Loucy (cell line): Measurements from ENCODE around the gene SNX5.

Source experiments
- H2AFZ ChIP-seq: fragments of 200-600 bp; sonication (generic); 2 replicates; pipeline ENCODE4 v1.6.0; 2016; ENCODE audit warnings: antibody characterized with exemption, mild to moderate bottlenecking, low read length, moderate library complexity
- H3F3A ChIP-seq: fragments of 200-600 bp; 2 replicates; pipeline ENCODE4 v1.6.0; 2016; ENCODE audit warnings: antibody characterized with exemption, low read depth, mild to moderate bottlenecking
- H3K27me3 ChIP-seq: fragments of 200-600 bp; sonication (generic); 2 replicates; pipeline ENCODE4 v1.6.1; 2014; ENCODE audit warnings: low read length, mild to moderate bottlenecking; ENCODE audit not compliant: insufficient read depth, poor library complexity, severe bottlenecking
- H3K36me3 ChIP-seq: fragments of 200-600 bp; sonication (generic); 2 replicates; pipeline ENCODE4 v1.6.1; 2016; ENCODE audit warnings: low read length; ENCODE audit not compliant: insufficient read depth
- H3K4me1 ChIP-seq: fragments of 200-600 bp; sonication (generic); 2 replicates; pipeline ENCODE4 v1.5.1; 2014; ENCODE audit warnings: low read length, mild to moderate bottlenecking; ENCODE audit not compliant: insufficient read depth, poor library complexity, severe bottlenecking
- H3K4me2 ChIP-seq: fragments of 200-600 bp; sonication (generic); 2 replicates; pipeline ENCODE4 v1.6.0; 2014; ENCODE audit warnings: antibody characterized with exemption, low read length, low read depth, mild to moderate bottlenecking; ENCODE audit not compliant: poor library complexity, severe bottlenecking
- H3K4me3 ChIP-seq: fragments of 200-600 bp; sonication (generic); 2 replicates; pipeline ENCODE4 v1.5.1; 2014; ENCODE audit warnings: low read length, mild to moderate bottlenecking, mixed read lengths; ENCODE audit not compliant: poor library complexity, severe bottlenecking
- H3K79me2 ChIP-seq: fragments of 200-600 bp; sonication (generic); 2 replicates; pipeline ENCODE4 v1.6.1; 2014; ENCODE audit warnings: low read length; ENCODE audit not compliant: insufficient read depth
- H3K9ac ChIP-seq: fragments of 200-600 bp; sonication (generic); 2 replicates; pipeline ENCODE4 v1.6.0; 2014; ENCODE audit warnings: mild to moderate bottlenecking, low read depth, low read length, moderate library complexity; ENCODE audit not compliant: poor library complexity, severe bottlenecking
- H3K9me2 ChIP-seq: fragments of 200-600 bp; sonication (generic); replicated peaks from 2 replicates; pipeline ENCODE4 v1.6.1; 2016; ENCODE audit warnings: low read depth, low read length, mixed read lengths
- H3K9me3 ChIP-seq: fragments of 200-600 bp; sonication (generic); 2 replicates; pipeline ENCODE4 v1.6.1; 2014; ENCODE audit warnings: mild to moderate bottlenecking, antibody characterized with exemption, low read length, low read depth; ENCODE audit not compliant: insufficient read depth
- H4K20me1 ChIP-seq: fragments of 200-600 bp; sonication (generic); 2 replicates; pipeline ENCODE4 v1.6.0; 2014; ENCODE audit warnings: antibody characterized with exemption, low read length, mild to moderate bottlenecking; ENCODE audit not compliant: insufficient read depth, poor library complexity, severe bottlenecking
- CTCF ChIP-seq: fragments of 200-600 bp; sonication (generic); conservative IDR thresholded peaks from 2 replicates; pipeline ENCODE4 v1.5.1; 2014; ENCODE audit warnings: mild to moderate bottlenecking, antibody characterized with exemption, low read length
- EZH2phosphoT487 ChIP-seq: fragments of 200-600 bp; IDR thresholded peaks from 2 replicates; pipeline ENCODE4 v1.6.1; 2018; ENCODE audit warnings: antibody characterized with exemption, mild to moderate bottlenecking, moderate library complexity, borderline replicate concordance

The SNX5 gene

GRCh38 chr20:17936286-17936760 is 32.3 kb downstream of the SNX5 start:
- peaks cover 4% of the 10 kb centered on the region; the same call in 1 of the 2 replicates for H3F3A ChIP-seq
- H3K36me3 ChIP-seq: peaks cover 11% of the 10 kb centered on the region; the same call in 1 of the 2 replicates
- no peaks in the 10 kb centered on the region for H3K27me3 ChIP-seq
- no peak overlapping the region for H2AFZ ChIP-seq
- no peak overlapping the region for H3K4me2 ChIP-seq
- no peak overlapping the region for H3K4me3 ChIP-seq
- no peak for TF ChIP-seq CTCF
- TF ChIP-seq EZH2phosphoT487: no peak
- H3K4me1 ChIP-seq: peaks cover 21% of the 10 kb centered on the region
- no peaks in the 10 kb centered on the region for H3K9me3 ChIP-seq
- H3K79me2 ChIP-seq: no peaks in the 10 kb centered on the region
- H3K9me2 ChIP-seq: no peaks in the 10 kb centered on the region
- peaks cover 2% of the 10 kb centered on the region for H4K20me1 ChIP-seq
- no peak overlapping the region for H3K9ac ChIP-seq

- H3K79me2 ChIP-seq: no peaks in the 10 kb centered on the region
- H3F3A ChIP-seq: peaks cover 1% of the 10 kb centered on the region; the same call in 1 of the 2 replicates
- H4K20me1 ChIP-seq: no peaks in the 10 kb centered on the region
- TF ChIP-seq EZH2phosphoT487: no peak
- no peak for TF ChIP-seq CTCF
- no peak overlapping the region for H3K4me3 ChIP-seq
- no peak overlapping the region for H3K4me2 ChIP-seq
- H3K9ac ChIP-seq: no peak overlapping the region
- H3K4me1 ChIP-seq: peaks cover 21% of the 10 kb centered on the region
- no peaks in the 10 kb centered on the region for H3K9me2 ChIP-seq
- no peaks in the 10 kb centered on the region for H3K27me3 ChIP-seq
- H3K9me3 ChIP-seq: no peaks in the 10 kb centered on the region
- no peak overlapping the region for H2AFZ ChIP-seq
- peaks cover 5% of the 10 kb centered on the region; the same call in 1 of the 2 replicates for H3K36me3 ChIP-seq
Measured at GRCh38 chr20:17935761-17936160, 32.8 kb downstream of the SNX5 start.

GRCh38 chr20:17935186-17935585 is 33.4 kb downstream of the SNX5 start:
- no peak overlapping the region for H3K9ac ChIP-seq
- no peaks in the 10 kb centered on the region for H4K20me1 ChIP-seq
- no peaks in the 10 kb centered on the region; the same call in 1 of the 2 replicates for H3F3A ChIP-seq
- no peak overlapping the region for H3K4me3 ChIP-seq
- no peaks in the 10 kb centered on the region for H3K9me3 ChIP-seq
- no peak overlapping the region for H3K4me2 ChIP-seq
- H3K4me1 ChIP-seq: peaks cover 21% of the 10 kb centered on the region
- H3K27me3 ChIP-seq: no peaks in the 10 kb centered on the region
- no peak overlapping the region for H2AFZ ChIP-seq
- no peaks in the 10 kb centered on the region for H3K36me3 ChIP-seq
- H3K9me2 ChIP-seq: no peaks in the 10 kb centered on the region
- no peaks in the 10 kb centered on the region for H3K79me2 ChIP-seq
- TF ChIP-seq EZH2phosphoT487 (no peak), CTCF (no peak)
